NCI-H1105 (cell line): Measurements from ENCODE around the gene TENM4.
"Not testable (repeated sequence)": the region's sequence is repeated elsewhere in the genome, so short reads cannot be mapped to it uniquely, and the experiment has no call there.

Experiments
- DNase-seq: peaks from one replicate; lab custom pipeline; 2025; lab: John Stamatoyannopoulos, UW

TENM4 gene

DNA sequence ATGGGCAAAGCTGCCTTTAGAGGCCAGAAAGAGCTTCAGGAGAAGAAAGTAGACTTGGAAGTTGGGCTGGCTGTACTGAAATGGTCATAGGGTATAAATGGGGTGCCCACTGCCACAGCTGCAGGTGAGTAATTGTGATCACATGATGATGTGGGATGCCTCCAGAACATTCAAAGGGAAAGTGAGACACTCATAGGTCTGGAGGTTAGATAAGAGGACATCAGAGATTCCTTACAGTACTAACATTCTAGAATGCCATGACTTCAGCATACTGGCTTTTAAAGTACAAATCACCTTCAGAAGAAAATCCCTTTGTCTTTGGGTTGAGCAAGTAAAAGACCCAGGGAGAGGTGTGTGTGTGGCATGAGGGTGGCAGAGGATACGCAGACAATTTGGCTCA is 419.2 kb downstream of the TENM4 start:
- no peak for DNase-seq

DNA sequence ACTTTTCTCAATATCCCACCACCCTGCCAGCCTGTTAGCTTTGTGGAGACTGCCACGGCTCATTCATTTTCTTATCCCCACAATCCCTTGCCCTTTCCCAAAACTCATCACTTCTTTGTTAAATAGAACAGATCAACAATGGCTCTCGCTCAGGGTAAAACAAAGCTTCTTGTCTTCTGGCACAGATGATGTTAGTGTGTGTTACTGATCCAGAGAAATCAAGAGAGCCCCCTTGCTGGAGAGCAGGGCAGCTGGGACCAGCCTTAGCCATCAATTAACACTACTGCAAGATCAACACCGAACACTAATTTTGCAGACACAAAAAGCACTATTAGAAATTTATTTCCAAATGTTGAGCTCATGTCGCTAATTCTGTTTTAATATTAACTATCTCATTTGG is 420.9 kb downstream of the TENM4 start:
- no peak for DNase-seq

DNA sequence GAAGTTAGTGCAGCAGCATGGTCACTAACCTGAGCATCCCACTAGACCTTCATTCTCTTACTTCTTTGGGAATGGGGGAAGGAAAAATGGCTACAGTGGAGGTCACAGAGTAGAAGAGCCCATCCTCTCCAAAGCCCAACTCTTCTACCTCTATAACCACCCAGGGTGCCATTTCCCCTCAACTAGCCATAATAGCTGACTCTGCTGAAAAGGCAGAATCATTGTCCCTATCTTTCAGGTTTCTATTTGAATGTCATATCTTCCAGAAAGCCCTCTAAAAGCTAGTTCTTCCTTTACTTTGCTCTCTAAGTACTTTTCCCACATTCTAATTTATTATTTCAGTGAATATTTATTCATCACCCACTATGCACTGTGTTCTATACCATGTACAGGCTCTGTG is 421.6 kb downstream of the TENM4 start:
- no peak for DNase-seq

DNA sequence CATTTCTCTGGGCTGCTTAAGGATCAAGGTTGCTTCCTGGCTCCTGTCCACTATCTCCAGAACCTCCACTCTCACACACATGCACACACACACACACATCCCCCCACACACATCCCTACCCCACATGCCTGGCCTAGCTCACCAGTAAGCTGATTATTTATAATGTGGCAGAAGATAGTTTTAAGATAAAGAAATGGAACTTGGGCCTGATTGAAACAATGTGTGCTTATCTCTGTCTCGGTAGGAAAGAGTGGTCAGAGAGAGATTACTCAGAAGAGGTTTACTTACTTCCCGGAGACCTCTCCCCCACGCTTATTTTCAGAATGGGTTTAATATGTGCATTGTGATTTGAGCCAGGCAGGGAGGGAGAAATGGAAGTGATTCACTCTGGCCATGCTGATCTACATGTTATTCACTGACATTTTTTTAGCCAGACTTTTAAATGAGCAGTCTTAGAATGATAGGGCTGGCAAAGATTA is 422.4 kb downstream of the TENM4 start:
- no peak for DNase-seq

DNA sequence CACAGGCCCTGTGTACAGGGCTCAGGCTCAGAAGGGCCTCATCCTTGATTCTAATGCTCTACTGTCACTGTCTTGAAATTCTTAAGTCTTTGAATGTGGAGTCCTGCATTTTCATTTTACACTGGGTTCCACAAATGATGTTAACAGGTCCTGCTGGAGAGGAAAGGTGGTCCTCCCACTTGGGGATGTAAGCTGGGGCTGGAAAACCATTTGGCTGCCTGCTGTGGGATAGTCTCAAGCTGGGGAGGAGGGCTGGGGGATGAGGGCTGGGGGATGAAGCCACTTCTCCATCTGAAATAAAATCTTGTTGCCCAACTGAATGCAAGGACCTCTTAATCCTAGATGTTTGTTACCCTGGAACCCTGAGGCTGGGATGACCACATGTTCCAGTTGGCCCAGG is 423.0 kb downstream of the TENM4 start:
- DNase-seq, result no peak

DNA sequence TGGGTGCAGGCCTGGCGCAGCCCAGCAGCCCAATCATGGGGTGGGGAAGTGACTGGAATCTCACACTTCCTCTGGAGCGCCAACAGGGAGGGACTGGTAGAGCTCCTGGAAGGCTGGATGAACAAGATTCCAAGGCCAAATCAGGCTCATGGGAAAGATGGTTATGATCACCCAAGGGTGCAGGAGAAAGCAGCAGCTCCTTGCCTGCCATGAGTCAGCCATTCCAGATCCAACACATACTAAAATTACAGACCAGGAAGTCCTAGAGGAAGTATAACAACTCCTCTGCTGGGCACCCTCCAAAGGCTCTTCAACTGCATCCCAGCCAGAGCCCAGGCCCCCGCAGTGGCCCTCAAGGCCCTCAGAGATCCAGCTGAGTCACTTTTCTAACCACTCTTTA is 427.3 kb downstream of the TENM4 start:
- DNase-seq, result no peak

DNA sequence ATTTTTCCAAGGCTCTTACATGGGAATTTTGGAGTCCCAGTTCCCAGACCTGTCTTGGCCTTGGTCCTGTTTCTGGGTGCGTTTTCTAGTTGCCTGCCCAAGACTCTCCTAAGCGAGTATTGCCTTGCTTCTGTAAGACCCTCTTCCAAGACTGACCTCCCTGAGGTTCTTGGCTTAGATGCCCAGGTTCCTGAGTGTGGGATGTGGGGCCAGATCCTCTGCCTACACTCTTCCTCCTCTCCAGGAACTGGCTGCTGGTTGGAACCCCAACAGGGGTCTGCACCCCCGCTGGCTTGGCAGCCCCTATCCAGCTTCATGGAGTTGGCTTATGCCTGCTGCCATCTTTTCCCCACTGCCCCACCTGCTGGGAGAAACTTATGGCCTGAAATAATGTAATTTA is 429.5 kb downstream of the TENM4 start:
- no peak for DNase-seq

DNA sequence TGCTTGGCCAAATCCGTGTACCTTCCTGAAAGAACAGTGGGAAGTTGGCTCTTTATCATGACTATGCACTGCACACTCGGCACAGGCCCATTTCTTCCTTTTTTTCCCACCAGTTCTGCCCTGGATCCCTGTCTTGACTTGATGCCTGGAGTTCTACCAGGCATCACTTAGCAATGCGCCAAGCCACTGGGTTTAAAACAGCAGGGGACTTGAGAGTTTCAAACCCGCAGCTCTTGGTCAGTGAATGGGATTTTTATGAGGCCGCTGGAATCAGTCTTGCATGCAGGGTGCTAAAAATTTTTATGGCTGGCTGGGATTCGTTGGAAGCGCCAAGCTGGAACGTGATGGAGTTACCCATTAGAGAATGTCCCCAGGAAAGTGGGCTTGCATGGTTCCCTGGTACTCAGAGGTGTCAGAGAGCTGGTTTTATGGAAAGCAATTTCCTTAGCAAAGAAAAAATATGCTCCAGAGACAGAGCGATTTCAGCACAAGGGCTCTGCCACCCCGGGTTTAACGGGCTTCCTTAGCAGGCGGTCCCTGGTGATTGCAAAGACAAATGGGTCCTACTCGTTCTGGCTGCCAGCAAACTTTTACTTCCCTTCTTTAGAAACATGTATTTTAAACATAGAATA is 432.9 kb downstream of the TENM4 start:
- DNase-seq, result no peak

DNA sequence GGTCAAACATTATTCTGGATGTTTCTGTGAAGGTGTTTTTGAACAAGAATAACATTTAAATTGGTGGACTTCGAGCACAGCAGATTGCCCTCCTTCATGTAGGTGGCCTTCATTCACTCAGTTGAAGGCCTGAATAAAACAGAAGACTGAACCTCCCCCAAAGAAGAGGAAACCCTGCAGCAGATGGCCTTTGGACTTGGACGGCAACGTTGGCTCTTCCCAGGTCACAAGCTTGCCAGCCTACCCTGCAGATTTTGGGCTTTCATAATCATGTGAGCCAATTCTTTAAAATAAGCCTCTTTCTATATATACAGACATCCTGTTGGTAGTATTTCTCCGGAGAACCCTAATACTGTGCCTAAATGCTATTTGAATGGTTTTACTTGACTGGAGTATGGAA is 434.0 kb downstream of the TENM4 start:
- DNase-seq, result no peak

DNA sequence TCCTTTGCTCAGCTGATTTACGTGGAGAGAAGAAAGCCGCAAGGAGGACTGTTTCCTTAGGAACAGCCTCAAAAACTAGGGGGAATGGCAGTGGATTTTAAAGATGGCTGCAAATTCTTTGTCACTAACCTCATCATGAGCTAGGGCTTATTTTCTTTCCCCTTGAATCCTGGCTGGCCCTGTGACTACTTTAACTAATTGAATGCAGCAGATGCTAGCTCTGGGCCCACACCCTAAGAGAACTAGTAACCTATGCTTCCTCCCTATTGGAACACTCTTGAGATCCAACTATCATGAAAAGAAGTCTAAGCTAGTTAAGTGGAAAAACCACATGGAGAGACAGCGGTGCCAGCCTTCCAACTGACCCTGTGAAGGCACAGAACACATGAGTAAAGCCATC is 444.8 kb downstream of the TENM4 start:
- DNase-seq, result no peak

DNA sequence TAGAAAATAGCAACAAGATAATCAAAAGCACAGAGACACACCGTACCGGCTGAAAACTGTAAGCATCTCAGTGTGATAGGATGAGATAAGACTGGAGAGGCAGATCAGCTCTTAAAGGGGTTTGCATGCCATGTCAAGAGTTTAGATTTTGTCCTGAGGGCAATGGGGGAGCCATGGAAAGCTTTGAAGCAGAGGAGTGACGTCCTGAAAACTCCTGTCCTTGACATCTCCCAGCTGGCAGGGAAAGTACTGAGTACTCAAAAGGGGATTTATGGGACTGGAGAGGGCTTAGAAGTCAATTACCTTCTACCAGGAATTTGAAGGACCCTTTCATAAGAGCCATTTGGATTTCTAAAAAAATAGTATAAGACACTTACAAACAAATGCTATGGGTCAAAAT is 445.7 kb downstream of the TENM4 start:
- no peak for DNase-seq

DNA sequence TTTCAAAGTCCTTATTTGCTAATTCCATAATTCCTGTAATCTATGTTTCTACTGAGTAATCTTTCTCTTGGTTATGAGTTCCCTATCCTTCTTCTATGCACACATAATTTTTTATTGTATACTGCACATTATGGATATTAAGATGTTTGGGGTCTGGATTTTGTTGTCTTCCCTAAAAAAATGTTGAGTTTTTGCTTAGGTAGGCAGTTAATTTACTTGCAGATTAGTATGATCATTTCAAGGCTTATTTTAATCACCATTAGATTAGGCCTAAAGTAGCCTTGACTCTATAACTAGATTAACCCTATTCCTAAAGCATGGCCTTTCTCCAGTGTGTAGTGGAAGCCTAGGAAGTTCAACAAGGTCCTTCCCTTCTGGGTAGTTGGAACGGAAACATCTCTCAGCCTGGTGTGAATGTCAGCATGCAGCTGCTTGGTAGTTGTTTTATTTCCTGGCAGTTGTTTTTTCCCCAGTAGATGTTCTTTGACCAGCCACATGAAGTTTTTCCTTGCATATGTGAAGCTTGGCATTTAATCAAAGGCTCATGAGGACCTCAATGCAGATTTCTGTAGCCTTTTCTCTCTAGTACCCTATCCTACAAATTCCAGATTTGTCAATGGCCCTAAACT is 446.9 kb downstream of the TENM4 start:
- DNase-seq, result no peak

DNA sequence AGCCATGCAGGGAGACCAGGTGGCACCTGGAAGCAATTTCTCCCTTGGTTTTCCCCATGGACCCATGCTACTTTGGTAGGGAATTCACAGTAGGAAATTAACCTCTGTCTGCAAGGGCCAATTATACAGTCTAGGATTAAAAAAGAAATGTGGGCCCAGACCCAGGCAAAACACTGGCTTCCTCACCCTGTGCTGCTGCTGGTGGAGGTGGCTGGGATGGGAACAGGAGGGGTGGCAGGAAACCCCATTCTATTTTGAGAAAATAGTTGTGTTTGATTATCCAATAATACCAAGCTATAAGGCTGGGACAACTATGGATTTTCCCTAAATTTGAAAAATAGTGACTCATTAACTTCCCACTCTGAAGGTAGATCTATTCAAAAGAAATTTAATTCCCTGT is 449.1 kb downstream of the TENM4 start:
- DNase-seq, result no peak

DNA sequence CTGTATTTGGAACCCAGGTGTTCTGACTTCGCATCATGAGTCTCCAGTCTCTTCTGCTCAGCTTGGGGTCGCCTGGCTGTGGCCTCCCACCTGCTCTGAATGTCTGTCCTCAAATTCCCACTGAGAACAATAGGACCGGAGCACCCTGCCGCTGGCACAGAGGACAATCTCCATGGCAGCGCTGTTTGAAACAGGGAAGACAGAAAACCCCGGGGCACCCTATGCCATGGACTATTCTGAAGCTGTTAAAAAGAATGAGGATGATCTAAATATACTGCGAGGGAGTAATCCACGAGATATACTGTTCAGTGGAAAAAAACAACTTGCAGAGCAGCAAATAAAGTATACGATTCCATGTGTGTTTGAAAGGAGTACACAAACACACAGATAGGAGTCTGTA is 450.6 kb downstream of the TENM4 start:
- no peak for DNase-seq

DNA sequence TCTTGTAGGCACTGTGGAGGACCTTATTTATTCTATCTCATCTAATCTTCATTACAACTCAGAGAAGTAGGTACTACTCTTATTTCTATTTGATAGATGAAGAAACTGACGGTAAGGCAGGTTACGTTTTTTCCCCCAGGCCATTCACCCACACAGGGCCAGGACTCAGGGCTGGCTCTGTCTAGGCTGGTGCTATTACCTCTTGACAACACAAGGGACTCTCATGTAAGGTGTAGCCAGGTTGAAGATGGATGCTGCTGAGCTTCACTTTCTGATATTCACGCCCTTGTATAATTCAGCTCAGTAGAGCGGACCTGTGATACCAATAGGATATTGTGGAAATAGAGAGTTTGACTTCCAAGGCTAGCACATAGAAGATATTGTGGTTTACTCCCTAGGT is 453.1 kb downstream of the TENM4 start:
- no peak for DNase-seq

DNA sequence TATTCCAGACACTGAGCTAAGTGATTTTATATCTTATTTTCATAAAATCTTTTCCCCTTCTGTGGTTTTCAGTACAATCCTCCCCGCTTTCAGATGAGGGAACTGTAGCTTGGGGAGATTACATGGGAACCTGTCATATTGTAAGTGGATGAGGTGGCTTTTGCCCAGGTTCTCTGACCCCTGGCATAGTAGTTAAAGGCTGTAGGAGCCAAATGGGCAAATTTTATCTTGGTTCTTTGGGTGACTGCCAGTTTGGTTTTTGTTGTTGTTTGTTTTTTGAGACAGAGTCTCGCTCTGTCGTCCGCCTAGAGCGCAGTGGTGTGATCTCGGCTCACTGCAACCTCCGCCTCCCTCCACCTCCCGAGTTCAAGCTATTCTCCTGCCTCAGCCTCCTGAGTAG is 454.5 kb downstream of the TENM4 start:
- no peak for DNase-seq

DNA sequence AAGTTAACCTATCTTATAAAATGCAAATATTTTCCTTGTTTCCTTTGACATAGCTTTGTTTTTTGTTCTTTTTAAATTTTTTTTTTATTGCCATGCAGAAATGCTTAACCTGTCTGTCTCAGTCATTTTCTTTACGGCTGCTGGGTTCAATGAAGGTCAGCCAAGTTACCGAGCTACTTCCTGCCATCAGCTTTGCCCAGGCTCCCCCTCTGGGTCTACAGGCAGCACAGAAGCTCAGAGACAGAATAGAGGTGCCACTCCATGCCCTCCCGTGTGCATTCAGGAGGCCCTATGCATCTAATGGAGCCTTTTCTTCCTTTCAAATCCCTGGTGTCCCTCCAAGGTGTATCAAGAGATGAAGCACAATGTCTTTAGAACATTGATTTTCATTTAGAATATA is 455.2 kb downstream of the TENM4 start:
- no peak for DNase-seq

DNA sequence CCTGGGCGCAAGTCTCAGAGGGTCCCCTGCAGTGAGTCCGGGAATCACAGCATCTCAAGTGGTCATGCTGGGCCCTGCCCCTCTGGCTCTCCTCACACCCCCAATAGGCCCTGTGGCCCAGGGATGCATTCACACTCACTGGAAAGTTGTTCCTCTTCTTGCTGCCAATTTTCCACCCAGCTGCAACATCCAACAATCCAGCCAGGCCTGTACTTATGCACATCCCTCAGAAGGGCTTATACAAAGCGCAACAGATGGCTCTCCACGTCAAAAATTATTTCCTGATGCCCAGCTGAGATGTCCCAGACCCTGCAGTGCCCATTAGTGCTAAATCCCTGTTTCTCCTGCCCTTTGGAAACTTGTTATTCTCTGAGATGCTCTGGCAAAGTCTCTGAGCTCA is 458.4 kb downstream of the TENM4 start:
- DNase-seq, result no peak

DNA sequence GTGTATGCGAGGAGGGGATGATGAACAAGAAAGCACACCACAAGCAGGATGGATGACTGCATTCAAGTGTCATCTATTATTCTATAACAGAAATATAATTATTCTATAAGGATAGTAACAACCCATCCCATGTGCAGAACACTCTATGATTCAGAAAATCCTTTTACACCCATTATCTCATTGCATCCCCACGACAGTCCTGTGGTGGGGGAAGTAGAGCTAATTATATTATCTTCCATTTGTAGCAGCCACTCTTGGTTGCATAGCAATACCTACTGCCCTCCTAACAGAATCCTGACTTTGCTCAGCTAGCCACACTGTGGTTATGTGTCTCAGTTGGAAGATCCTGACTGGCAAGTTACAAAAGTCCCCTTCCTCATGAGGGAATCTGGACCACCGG is 459.7 kb downstream of the TENM4 start:
- DNase-seq, result no peak

DNA sequence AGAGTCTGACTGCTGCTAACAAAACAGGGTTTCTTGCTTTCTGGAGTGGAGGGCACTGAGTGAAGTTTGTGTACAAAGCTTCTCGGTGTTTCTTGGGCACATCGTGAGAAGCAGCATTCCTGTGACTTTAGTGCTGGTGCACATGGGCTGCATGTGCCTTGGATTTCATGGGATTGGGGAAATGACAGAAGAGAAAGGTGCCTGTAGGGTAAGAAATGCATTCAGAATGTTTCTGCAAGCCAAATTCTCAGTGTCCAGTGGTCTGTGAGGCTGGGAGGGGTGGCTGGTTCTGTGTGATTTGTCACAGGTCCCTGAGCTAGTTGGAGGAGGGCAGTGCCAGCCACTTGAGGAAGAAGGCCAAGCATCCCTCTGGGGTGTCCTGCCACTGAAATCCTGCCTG is 462.0 kb downstream of the TENM4 start:
- DNase-seq, result no peak

DNA sequence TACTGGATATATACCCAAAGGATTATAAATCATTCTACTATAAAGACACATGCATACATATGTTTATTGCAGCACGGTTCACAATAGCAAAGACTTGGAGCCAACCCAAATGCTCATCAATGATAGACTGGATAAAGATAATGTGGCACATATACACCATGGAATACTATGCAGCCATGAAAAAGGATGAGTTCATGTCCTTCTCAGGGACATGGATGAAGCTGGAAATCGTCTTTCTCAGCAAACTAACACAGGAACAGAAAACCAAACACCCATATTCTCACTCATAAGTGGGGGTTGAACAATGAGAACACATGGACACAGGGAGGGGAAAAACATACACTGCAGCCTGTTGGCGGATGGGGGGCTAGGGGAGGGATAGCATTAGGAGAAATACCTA is 463.0 kb downstream of the TENM4 start:
- DNase-seq, result not testable (repeated sequence)

DNA sequence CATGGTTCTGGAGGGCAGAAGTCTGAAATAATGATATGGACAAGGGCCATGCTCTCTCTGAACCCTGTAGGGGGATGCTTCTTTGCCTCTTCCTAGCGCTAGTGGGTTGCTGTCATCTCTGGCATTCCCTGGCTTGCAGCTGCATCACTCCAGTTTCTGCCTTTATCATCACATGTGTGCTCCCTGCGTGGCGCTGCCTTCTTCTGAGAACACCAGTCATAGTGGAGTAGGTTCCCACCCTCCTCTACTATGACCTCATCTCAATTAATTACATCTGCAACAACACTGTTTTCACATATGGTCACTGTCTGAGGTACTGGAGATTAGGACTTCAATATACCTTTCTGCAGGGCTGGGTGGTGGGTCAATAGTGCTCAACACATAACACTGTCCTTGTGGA is 463.8 kb downstream of the TENM4 start:
- no peak for DNase-seq

DNA sequence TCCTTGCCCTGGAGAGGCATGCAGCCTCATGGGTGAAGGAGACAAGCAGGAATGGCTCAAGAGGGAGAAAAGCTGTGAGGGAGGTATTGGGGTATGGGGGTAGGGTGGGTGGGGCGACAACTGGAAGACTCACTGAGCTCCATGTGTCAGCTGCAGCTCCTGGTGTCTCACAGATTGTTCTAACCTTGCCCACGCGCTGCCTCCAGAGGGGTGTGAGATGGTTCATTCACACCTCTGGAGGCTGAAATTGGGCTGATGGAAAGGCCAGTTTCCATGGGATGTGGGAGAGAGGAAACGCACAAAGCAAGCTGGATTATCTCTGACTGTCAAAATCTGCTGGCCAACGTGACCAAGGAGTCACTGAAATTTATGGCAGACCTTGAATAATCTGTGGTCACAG is 465.7 kb downstream of the TENM4 start:
- no peak for DNase-seq

DNA sequence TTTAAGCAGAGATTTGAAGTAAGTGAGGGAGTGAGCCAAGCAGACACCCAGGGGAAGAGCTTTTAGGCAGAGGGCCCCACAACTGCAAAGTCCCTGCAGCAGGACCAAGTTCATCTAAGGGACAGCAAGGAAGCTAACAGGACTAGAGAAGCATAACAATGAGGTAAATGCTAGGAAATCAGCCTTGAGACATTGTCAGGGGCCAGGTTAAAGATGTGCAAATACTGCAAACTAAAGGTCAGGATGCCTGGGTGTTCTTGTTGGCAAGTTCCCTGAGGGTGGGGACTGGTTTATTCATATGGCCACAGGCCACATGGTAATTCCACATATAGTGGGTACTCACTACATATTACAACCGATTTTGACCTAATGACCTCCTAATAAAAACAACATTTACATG is 467.0 kb downstream of the TENM4 start:
- DNase-seq, result no peak
